Upper lobe of left lung (tissue), 4 donors: ENCODE data around the gene UBAP1.

Experiments used
- CTCF ChIP-seq, 6 experiments: fragments of 450-650 bp in 4 of 6; fragments of 200-600 bp in 2 of 6; sonication (generic) in 2 of 6; IDR thresholded peaks; one replicate each; pipeline ENCODE4 v1.5.1; 2016 to 2019; ENCODE audit warnings: antibody characterized with exemption in 6 of 6
- POLR2A ChIP-seq, 4 donors: fragments of 450-650 bp; IDR thresholded peaks; one replicate each; pipeline ENCODE4 v1.5.1; 2016 to 2017; ENCODE audit warnings: antibody characterized with exemption in 4 of 4, mild to moderate bottlenecking in 2 of 4

GRCh38 chr9:34292552-34292951, 113.7 kb downstream of the UBAP1 start:
- no peak for TF ChIP-seq CTCF (IDR thresholded peaks at IDR 0.05)
- TF ChIP-seq POLR2A (IDR thresholded peaks at IDR 0.05): no peak
